GM21423 (cell line): ENCODE results near the gene UNC80.

Experiments
- ATAC-seq: cut with Tn5 transposase; IDR thresholded peaks from one replicate; pipeline ENCODE4 v1.9.1; 2021; ENCODE audit warnings: mild to moderate bottlenecking, moderate library complexity; ENCODE audit not compliant: unreplicated experiment

The UNC80 gene

DNA sequence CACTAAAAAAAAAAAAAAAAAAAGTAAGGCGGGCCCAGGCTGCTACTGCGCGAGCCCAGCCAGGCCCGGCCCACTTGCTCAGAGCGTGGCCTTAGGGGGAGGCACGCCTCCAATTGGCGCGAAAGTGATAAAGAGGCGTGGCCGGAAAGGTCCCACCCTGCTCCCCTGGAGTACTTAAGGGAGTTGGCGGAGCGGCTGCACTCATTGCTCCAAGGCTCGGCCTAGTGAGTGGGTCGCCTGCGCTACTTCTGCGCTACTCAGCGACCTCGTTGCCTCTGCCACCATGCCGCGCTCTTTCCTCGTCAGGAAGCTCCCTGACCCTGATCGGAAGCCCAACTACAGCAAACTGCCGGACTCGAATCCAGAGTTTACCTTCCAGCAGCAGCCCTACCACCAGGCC, 36.9 kb downstream of the UNC80 start:
- ATAC-seq = no peak

DNA sequence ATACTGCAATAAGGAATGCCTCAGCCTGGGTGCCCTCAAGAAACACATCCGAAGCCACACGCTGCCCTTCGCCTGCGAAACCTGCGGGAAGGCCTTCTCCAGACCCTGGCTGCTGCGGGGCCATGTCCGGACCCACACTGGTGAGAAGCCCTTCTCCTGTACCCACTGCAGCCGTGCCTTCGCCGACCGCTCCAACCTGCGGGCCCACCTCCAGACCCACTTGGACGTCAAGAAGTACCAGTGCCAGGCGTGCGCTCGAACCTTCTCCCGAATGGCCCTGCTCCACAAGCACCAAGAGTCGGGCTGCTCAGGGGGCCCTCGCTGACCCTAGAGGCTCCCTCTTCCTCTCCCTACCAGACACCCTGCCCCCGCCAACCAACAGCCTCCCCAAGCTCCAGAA, 37.6 kb downstream of the UNC80 start:
- no peak for ATAC-seq

DNA sequence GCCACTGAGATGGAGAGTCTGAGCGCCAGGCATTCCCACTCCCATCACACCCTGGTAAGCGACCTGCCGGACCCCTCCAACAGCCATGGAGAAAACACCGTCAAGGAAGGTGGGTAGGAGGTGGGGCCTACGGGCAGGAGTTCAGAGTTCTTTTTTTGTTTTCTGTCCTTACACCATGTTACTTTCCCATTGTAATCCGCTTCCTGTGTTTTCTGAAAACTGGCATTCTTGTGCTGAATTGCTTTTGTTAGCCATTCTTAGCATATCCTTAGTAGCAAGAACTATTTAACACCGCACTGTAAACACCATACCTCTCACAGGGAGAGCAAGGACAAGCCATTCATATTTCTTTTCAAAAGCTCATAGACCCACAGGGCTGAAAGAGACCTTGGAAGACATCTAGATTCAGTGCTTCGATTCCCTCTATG, 46.2 kb downstream of the UNC80 start:
- no peak for ATAC-seq

DNA sequence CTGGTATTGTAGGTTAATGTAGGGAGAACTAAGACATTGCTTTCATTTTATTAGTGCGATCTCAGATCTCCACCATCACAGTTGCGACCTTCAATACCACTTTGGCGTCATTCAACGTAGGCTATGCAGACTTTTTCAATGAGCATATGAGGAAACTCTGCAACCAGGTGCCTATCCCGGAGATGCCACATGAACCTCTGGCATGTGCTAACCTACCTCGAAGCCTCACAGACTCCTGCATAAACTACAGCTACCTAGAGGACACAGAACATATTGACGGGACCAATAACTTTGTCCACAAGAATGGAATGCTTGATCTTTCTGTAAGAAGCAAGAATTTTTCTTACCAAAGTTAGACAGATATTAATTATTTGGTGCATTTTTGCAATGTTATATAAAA, 47.3 kb downstream of the UNC80 start:
- no peak for ATAC-seq

DNA sequence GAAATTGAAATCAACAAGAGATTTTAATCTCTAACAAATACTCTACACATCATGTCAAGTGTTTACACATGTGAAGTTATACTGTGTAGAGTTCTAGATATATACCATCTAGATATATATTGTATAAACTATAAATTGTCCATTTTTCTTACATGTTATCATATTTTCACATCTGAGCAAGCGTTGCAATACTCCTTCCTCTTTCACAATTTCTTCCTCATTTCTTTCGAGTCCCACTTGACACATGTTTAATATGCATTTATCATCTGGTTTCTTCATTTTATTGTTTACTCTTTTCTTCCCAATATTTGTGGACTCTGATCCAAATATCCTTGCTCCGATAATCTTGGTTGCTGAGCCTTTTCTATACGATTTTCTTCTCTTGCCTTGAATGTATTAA, 50.2 kb downstream of the UNC80 start:
- no peak for ATAC-seq

DNA sequence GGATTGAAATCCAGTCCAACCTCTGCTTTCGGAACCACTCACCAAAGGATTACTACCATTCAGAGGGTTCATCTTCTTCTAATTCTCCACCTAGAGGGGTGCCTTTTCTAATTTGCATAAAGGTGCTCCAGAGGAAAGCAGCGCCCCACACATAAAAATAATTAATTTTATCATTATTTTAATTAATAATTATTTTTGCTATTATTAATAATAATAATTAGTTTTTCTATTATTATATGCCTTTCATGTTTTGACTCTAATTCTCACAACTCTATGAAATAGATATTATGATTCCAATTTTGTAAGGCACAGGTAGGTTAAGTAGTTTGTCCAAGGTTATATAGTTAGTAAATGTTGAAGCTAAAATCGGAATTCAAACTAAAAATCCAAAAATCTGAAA, 51.9 kb downstream of the UNC80 start:
- ATAC-seq = no peak

DNA sequence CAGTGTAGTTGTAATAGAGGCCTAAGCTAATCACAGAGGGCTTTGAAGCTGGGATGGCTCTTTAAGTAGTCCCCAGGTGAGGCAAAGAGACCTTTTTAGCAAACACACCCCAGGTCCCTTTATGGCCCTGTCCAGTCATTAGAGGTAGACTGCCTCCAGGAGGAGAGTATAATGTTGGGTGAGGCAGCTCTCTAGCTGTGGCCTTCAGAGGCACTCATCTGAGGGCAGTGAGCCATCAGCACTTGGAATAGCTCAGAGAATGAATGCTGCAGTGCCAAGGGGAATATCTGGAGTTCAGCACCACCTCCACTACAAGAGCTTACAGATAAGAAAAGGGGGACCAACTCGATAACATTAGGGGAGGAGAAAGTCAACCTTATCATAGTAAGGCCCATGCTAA, 52.8 kb downstream of the UNC80 start:
- no peak for ATAC-seq

DNA sequence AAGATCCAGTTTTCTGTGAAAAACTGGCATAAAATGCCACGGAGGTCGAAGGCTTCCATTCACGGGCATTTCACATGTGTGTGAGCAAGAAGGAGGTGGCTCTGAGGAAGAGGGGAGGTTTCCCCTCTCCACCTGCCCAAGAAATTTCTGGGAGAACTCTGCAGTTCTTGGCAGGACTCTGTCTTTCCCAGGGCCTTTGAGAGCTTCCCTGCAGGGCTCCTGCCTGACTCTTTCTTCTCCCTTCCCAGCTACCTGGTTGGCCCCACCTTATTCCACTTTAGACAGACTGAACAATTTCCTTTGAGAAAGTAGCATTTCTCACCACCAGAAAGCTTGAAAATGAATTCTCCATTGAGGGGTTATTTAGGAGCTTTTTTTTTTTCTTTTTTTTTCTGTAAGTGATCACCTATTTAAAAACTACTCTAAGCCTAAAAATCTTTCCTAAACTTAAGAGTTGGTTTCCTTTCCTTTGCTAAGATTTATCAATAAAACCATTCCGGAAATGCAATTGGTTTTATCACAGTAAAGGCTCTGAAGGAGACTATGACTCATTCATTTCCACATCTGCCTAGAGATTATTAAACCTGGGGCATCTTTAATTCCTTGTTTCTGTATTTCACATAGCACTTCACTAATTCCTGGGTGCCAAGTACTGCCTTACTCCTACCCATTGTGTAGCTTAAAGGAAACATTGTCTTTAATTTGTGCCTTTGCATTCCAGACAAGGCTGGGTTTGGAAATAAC, 59.3 kb downstream of the UNC80 start:
- ATAC-seq = no peak

DNA sequence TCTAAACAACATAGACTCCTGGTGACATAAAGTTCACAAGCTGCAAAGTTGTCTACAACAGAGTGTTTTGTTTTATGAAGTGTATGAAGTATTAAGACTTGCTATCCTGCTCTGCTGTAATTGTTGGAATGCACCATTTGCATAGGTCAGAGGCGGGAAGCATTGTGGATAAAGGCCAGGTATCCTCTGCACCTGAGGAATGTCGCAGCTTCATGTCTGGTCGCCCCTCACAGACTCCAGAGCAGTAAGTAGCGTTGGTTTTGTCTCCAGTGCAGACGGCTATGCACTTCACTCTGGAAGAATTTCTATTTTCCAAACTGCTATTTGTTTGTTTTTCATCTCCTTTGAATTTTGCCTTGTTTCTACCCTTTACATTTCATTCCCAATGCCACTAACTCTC, 63.1 kb downstream of the UNC80 start:
- ATAC-seq = no peak

DNA sequence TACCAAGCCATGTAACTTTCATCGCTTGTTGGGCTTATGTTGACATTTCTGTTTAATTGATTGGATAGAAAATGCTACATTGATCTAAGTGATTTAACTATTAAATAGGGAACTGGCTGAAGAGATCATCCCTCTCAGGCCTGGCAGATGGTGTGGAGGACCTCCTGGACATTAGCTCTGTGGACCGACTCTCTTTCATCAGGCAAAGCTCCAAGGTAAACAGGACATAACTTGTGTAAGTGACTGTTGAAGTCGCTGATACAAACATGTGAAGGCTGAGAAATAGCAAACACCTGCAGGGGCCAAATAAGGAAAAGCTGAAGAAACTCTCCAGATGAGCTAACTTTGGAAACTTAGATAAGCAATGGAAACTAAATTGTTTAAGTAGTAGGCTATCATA, 68.8 kb downstream of the UNC80 start:
- no peak for ATAC-seq

DNA sequence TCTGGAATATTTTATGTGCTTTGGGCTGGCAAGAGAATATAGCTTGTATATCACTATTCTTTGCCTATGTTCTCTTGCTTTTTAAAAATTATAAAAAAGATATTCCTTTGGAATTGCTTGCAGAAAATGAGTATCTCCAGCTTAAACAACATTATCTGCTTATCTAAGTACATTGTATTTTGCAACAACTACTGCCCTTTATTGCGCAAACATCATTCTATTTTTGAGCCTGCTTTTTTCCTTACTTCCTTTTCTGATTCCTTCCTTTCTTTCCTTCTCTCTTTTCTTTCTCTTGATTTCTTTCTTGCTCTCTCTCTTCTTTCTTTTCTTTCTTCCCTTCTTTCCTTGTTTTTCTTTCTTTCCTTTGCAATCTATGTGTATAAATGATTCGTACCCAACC, 74.0 kb downstream of the UNC80 start:
- ATAC-seq = no peak

DNA sequence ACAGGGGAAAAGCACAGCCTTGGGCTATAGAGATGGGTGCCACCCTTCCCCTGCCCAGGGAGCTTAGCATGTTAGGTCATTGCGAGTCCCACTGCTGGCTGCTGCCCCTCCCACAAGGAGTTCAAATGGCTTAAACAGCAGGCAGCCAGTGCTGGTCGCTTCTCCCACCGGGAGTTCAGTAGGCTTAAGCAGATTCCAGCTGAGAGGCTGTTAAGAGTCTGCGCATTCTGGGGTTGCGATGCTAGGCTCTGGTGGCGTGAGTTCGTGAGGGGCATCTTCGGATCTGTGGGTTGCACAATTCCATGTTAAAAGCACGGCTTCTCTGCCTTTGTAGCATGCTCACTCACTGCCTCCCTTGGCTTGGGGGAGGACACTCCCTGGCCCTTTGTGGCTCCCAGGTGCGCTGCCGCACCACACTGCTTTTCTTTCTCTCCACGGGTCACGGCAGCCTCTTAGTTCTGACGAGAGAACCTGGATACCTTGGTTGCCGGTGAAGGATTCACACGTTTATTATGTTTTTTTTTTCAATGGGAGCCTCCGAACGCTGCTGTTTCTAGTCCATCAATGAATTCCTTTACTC, 93.2 kb downstream of the UNC80 start:
- ATAC-seq = no peak

DNA sequence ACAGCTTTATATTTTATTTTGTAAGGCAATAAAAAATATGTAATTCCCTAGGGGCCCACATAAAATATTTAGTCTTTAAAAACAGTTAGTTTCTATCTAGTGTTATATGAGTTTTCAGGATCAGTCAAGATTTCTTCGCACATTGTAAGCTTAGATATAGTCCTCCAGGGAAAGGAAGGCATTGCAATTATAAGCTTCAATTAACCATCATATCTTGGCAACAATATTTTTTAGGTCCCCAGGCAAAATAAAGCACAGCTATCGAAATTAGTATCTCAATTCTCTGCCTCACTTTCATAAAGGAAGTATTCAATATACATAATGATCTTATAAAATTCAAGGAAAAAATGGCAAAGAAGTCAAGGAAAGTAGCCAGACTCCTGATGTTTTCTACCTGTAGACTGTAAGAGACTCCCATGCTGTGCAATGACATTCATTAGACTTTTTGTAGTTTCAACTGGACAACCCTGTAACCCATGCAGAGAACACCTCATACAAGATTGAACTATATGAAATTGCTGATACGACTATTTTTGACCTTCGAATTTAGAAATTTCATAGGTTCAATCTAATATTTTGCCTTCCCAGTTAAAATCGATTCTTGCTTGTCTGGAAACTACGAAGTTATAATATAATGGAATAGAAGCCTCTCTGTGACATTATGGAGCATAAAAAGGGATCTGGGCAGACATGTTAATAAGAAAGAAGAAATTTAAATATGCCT, 96.8 kb downstream of the UNC80 start:
- no peak for ATAC-seq

DNA sequence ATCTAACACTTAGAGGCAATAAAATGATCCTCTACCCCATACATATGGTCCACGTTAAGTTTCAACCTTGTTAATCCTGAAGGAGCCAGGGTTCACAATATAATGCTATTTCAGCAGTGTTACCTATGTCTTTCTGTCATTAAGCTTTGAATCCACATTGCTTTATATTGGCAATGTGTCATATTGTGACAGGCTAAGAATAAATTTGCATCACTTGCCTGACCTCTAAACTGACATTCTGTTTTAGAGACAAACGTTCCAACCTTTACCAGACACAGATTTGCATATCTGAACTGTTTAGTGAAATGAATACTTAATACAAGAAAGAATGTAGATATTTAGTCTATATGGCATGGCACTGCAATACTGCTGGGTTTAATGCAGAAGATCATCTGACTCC, 98.4 kb downstream of the UNC80 start:
- no peak for ATAC-seq

DNA sequence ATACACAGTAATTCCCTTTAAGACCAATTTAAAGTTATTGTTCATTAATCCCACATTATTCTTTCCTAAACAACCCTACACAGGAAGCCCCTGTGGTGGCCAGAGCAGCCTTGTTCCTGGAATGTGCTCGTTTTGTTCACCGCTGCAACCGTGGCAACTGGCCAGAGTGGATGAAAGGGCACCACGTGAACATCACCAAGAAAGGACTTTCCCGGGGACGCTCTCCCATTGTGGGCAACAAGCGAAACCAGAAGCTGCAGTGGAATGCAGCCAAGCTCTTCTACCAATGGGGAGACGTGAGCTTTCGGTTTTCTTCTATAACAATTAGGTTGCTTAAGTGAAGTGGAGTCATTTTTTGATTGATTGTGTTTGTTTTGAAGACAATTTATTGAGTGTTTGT, 101.0 kb downstream of the UNC80 start:
- ATAC-seq = no peak

DNA sequence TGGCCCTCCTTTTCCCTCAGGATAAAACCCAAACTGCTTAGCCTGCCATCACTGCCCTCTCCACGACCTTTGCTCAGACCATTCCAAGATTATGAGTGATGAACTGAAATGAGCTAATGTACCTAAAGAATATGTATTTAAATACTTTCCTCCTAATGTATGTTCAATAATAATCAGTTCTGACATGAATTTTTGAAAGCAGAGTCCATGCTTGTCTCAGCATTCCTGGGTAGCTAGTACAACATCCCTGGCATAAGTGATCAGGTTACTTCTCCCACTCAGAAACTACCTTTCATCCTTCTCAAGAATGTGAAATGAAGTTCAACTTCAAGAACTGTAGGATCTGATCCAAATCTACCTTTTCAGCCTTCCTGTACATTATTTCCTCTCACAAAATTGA, 103.6 kb downstream of the UNC80 start:
- no peak for ATAC-seq

DNA sequence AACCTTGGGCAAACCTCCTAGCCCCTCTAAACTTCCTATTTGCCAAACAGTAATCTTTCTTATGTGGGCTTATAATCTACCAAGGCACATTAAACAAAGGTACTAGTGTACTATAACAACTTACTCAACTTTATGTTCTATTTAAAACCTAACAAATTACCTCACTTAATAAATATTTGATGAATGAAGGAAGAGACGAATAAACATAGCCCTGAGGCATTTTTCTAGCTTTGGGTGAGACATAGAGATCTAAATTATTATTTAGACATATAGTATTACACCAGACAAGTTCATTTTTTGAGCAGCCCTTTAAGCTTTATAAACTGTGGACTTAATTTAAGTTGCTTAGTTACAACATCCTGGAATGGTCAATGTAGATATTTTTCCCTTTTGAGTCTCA, 104.6 kb downstream of the UNC80 start:
- ATAC-seq = no peak

DNA sequence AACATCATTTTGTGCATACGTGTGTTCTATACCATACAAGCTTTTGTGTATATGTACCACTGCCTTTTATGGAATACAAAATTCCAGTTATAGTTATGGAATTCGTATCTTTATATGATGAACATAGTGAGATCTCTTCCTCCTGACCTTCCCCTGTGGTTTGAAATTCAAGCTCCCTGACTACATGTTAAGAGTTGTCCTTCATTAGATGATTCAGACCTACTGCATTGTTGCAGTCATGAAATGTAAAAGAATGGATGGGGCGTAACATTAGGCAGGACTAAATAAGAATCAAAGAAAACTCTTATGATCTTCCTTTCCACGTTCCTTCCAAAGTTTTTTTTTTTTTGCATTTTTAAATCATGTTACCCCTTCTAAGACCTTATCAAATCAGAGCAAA, 107.1 kb downstream of the UNC80 start:
- no peak for ATAC-seq

DNA sequence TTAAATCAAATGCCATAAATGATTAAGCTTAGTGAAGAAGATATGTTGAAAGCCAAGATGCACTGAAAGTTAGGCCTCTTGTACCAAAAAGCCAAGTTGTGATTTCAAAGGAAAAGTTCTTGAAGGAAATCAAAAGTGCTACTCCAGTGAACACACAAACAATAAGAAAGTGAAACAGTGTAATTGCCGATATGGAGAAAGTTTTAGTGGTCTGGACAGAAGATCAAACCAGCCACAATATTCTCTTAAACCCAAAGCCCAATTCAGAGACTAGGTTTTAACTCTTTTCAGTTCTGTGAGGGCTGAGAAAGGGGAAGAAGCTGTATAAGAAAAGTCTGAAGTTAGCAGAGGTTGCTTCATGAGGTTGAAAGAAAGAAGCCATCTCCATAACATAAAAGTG, 129.0 kb downstream of the UNC80 start:
- no peak for ATAC-seq

DNA sequence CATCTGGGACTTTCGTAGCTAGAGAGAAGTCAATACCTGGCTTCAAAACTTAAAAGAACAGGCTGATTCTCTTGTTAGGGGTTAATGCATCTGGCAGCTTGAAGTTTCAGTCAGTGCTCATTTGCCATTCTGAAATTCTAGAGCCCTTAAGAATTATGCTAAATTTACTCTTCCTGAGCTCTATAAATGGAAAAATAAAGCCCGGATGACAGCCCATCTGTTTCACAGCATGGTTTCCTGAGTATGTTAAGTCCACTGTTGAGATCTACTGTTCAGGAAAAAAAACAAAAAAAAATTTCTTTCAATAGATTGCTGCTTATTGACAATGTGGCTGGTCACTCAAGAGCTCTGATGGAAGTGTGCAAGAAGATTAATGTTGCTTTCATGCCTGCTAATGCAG, 129.5 kb downstream of the UNC80 start:
- no peak for ATAC-seq

DNA sequence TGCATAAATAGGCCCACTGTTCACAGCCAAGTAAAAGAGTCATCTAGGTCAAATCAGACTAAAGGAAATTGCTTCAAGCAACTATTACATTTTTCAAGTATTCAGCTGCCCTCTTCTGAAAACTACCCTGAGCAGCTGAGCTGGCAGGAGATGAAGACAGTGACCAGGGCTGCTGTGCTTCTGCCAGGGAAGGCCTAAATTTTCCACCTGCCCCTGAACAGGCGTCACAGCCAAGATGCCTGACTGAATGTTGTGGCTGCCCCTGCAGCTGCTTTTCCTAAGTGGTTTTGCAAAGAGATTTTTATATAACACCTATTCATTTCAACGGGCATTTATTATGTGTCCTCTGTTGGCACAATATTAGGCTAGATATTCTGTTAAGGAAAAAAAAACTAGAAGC, 134.1 kb downstream of the UNC80 start:
- no peak for ATAC-seq

DNA sequence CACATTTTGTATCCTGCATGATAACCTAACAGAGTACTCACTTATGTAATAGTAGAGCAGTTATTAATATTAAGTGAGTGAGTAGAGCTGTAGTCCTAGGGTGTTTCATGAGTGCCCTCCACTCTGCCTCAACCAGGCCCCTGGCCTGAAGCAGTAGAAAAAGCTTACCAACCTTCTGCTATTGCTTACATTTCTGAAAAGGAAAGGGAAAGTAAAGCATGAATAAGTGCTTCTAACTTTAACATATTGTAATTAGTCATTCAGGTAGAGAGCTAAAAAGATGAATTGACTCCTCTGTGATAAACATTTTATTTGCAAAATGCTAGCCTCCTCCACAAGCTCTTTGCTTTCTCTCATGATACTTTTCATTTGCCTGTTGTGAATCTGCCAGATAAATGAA, 136.1 kb downstream of the UNC80 start:
- ATAC-seq = no peak
